ENCODE measurements around the gene CXCL14. TPM values are rescaled to one million over a fixed set of nuclear protein-coding genes. Genes with fewer than 3 reads are reported as not detected.

The CXCL14 gene
- total RNA-seq, 2 donors from 2014 or later = 17.9 to 49.4 TPM

DNA sequence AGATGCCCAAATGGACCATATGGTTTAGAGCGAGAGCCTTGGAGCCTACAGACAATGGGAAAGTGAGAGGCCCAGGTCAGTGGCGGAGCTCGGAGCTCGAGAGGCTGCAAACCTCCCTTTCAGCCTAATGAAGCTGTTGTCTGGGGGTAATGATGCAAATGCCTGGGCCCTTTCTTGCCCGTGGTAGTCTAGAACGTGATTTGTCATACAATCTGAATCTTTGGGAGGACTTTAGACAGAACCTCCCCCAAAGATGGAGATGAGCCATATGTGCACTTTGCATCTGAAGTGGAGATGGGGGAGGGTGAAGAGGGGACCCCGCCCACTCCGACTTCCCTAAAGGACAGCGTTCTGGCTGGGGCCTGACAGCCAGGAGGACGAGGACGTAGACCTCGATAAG is 32.7 kb downstream of the CXCL14 start:
- H3K36me3 ChIP-seq (replicated peaks in 1 of 2; ENCODE audit: insufficient read depth in 1 of 2, low read depth in 2 of 2) = no peaks in the 10 kb centered on the region
- ATAC-seq (no peak), DNase-seq (no peak)
- H3K4me1 ChIP-seq = peaks cover 21% of the 10 kb centered on the region
- intact Hi-C loops (cut with DNase I) = loop anchor here (5.0 kb wide), 1 partner anchor 84 kb away; no protein-coding TSS in a partner anchor
- H3K4me3 ChIP-seq = no peak overlapping the region
- peaks cover 0 to 22% of the 10 kb centered on the region in 2 donors for H3K27me3 ChIP-seq
- WGBS, 2 donors = 49 to 52% methylated on average over 12 of the region's 12 CpGs
- no peaks in the 10 kb centered on the region for H3K9me3 ChIP-seq
- H3K27ac ChIP-seq = no peak overlapping the region
- TF ChIP-seq POLR2A (IDR thresholded peaks at IDR 0.05) = no peak
- TF ChIP-seq, protein P1, sequence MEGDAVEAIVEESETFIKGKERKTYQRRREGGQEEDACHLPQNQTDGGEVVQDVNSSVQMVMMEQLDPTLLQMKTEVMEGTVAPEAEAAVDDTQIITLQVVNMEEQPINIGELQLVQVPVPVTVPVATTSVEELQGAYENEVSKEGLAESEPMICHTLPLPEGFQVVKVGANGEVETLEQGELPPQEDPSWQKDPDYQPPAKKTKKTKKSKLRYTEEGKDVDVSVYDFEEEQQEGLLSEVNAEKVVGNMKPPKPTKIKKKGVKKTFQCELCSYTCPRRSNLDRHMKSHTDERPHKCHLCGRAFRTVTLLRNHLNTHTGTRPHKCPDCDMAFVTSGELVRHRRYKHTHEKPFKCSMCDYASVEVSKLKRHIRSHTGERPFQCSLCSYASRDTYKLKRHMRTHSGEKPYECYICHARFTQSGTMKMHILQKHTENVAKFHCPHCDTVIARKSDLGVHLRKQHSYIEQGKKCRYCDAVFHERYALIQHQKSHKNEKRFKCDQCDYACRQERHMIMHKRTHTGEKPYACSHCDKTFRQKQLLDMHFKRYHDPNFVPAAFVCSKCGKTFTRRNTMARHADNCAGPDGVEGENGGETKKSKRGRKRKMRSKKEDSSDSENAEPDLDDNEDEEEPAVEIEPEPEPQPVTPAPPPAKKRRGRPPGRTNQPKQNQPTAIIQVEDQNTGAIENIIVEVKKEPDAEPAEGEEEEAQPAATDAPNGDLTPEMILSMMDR (IDR thresholded peaks at IDR 0.05) = no peak

DNA sequence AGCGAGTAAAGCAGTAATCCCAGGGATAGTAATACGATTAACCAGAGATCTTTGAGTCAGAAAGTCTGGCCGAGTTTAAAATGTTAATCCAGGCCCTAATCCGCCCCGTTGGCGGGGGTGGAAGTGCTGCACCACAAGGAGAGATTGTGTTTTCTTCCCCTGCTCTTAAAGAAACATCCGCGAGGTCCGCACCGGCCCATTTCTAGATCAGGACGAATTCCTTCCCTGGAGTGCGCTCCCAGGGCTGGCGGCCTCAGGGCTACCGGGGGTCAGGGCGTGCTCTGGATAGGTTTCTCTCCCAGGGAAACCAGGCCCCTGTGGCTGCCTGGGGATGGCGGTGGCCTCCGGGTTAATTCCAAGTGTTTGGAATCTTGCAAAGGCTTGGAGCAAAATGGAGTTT is 33.7 kb downstream of the CXCL14 start:
- ATAC-seq = no peak
- no peak overlapping the region for H3K27ac ChIP-seq
- no peak for DNase-seq
- TF ChIP-seq POLR2A (IDR thresholded peaks at IDR 0.05) = no peak
- TF ChIP-seq, protein P1 (IDR thresholded peaks at IDR 0.05) = no peak
- H3K4me1 ChIP-seq = peaks cover 21% of the 10 kb centered on the region
- WGBS, 2 donors = 39 to 50% methylated on average over 10 to 17 of the region's 17 CpGs
- no peak overlapping the region for H3K4me3 ChIP-seq
- intact Hi-C loops (cut with DNase I) = loop anchor here (5.0 kb wide), 1 partner anchor 83 kb away; no protein-coding TSS in a partner anchor
- H3K36me3 ChIP-seq (replicated peaks in 1 of 2; ENCODE audit: insufficient read depth in 1 of 2, low read depth in 2 of 2) = no peaks in the 10 kb centered on the region
- H3K27me3 ChIP-seq = peaks cover 0 to 22% of the 10 kb centered on the region in 2 donors
- no peaks in the 10 kb centered on the region for H3K9me3 ChIP-seq

DNA sequence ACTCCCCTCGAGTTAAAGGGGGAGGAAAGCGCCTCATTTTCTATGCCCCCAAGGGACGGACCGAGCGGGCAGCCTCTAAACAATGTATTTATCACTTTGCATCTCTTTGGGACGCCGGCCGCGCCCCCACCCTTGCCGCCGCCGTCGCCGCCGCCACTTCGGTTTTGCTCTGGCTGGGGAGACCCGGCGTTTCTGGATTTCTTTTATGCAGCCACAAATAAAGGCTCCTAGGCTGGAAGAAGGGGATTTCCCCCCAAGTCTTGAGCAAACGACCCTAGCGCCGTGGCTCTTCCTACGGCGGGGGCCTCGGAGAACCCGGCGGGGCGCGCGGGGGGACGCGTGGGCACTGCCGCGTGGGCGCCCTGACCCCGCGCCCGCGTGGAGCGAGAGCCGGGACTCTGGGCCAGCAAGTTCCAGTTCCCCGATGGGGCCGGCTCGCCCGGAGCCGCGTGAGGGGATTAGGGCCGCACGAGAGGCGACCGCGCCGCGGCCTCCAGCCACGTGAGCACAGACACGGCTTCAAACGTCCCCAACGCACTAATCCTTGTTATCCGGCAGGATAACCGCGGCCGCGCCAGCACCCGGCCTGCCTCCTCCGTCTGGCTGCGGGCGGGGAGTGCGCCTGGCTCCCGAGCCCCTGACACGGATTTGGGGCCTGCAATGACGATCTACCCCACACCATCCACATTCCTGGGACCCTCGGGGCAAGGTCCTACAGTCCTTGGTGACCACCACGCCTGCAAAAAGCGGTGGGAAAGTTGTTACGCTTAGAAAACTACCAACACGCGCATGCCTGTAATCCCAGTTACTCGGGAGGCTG is 35.1 kb downstream of the CXCL14 start:
- peak in 1 of 4 donors; percentile 20 for DNase-seq

DNA sequence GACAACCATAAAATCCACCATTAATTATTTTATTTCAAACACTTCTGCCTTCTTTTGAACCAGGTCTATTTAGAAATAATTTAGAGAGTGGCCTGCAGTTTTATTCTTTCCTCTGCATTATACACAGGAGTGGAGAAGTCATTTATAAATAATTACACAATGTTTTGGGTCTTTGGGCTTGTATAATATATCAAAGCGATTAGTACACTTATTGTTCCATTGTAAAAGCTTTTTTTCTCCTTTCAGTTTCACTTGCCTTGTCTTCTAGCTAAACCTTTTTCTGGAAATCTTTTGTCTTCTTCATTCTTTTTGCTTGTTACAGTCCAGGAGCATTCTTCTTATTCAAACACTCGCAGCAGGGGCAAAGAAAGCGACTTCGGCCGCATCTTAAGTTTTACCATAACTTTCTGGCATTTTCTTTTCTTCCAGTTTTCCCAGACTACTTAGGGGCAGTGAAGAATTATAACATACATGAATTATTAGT is 35.7 kb downstream of the CXCL14 start:
- 48 to 55% methylated on average over 5 of the region's 5 CpGs for WGBS, 2 donors
- H3K27me3 ChIP-seq = peaks cover 0 to 22% of the 10 kb centered on the region in 2 donors
- no peak for ATAC-seq
- no peaks in the 10 kb centered on the region for H3K9me3 ChIP-seq
- H3K27ac ChIP-seq = no peak overlapping the region
- intact Hi-C loops (cut with DNase I) = no loop called here
- DNase-seq = no peak
- H3K4me3 ChIP-seq = no peak overlapping the region
- peaks cover 21% of the 10 kb centered on the region for H3K4me1 ChIP-seq
- TF ChIP-seq, protein P1 (IDR thresholded peaks at IDR 0.05) = no peak
- no peak for TF ChIP-seq POLR2A (IDR thresholded peaks at IDR 0.05)
- H3K36me3 ChIP-seq (replicated peaks in 1 of 2; ENCODE audit: insufficient read depth in 1 of 2, low read depth in 2 of 2) = no peaks in the 10 kb centered on the region

More for the DNA sequence above, 35.1 kb downstream of the CXCL14 start:
- Histone ChIP-seq H3K36me3 (replicated peaks in 1 of 2; ENCODE audit: insufficient read depth in 1 of 2, low read depth in 2 of 2) (no peaks in the 10 kb centered on the region), H3K27ac (no peak overlapping the region), H3K9me3 (no peaks in the 10 kb centered on the region), H3K4me3 (peak overlapping the region; percentile 0 to 19), H3K27me3 (peaks cover 0 to 22% of the 10 kb centered on the region in 2 donors), H3K4me1 (peaks cover 21% of the 10 kb centered on the region)
- ATAC-seq = peak; percentile 24
- WGBS, 2 donors = 4 to 5% methylated on average over 27 to 77 of the region's 77 CpGs
- TF ChIP-seq, protein P1 (IDR thresholded peaks at IDR 0.05) = no peak
- no peak for TF ChIP-seq POLR2A (IDR thresholded peaks at IDR 0.05)
- intact Hi-C loops (cut with DNase I) = no loop called here
